SKM-1 treated with dmso at 0.1 percent for 144 hours (cell line): ENCODE results near the gene PEX14.

Source experiments
- DNase-seq: peaks from one replicate; lab custom pipeline; 2025; ENCODE audit not compliant: unreplicated experiment; lab: John Stamatoyannopoulos, UW

Gene PEX14

GRCh38 chr1:10675813-10676212 is 201.1 kb downstream of the PEX14 start:
- no peak for DNase-seq

- DNase-seq = no peak
These were observed 202.2 kb downstream of the PEX14 start for GRCh38 chr1:10676963-10677362.

- no peak for DNase-seq
These were observed 203.0 kb downstream of the PEX14 start for GRCh38 chr1:10677491-10678391.

- no peak for DNase-seq
These were observed 203.7 kb downstream of the PEX14 start for GRCh38 chr1:10678402-10678801.

- no peak for DNase-seq
These were observed 204.1 kb downstream of the PEX14 start for GRCh38 chr1:10678852-10679251.

GRCh38 chr1:10679496-10680220 is 204.9 kb downstream of the PEX14 start:
- peak; percentile 33 for DNase-seq
